ENCODE data around the gene ME2.

GRCh38 chr18:50926521-50926920 is 47.6 kb downstream of the ME2 start:
- TF ChIP-seq REST (IDR thresholded peaks at IDR 0.05; ENCODE audit: insufficient read depth in 1 of 2, low read depth in 2 of 2, low read length in 2 of 2): no peak
- TF ChIP-seq TAF1 (IDR thresholded peaks at IDR 0.05; ENCODE audit: borderline replicate concordance, insufficient read depth, low read length): no peak
- no peak for TF ChIP-seq POLR2AphosphoS5 (IDR thresholded peaks at IDR 0.05; ENCODE audit: low read depth, low read length)
- TF ChIP-seq SIN3A (IDR thresholded peaks at IDR 0.05; ENCODE audit: borderline replicate concordance, insufficient read depth, low read length): no peak
